ENCODE results near the gene ZNF98. TPM values are rescaled to one million over a fixed set of nuclear protein-coding genes. Genes with fewer than 3 reads are reported as not detected.

ZNF98 gene
- total RNA-seq, 1 experiment from 2014 or later: not detected

- Histone ChIP-seq H3K4me3 (ENCODE audit: low read depth in 2 of 2, low read length in 2 of 2) (no peak overlapping the region), H3K36me3 (ENCODE audit: control insufficient read depth, insufficient read depth, low read length) (no peaks in the 10 kb centered on the region), H3K27ac (ENCODE audit: low read length) (no peak overlapping the region), H3K27me3 (ENCODE audit: control insufficient read depth, insufficient read depth, low read length) (no peaks in the 10 kb centered on the region), H3K9me3 (ENCODE audit: control insufficient read depth, insufficient read depth, low read depth, low read length) (no peaks in the 10 kb centered on the region), H3K4me1 (ENCODE audit: control insufficient read depth, insufficient read depth, low read length) (no peaks in the 10 kb centered on the region)
- CTCF ChIA-PET: no interaction called here
- no peak for TF ChIP-seq CTCF (IDR thresholded peaks at IDR 0.05)
- TF ChIP-seq POLR2AphosphoS5 (IDR thresholded peaks at IDR 0.05; ENCODE audit: low read depth, low read length): no peak
- no peak for TF ChIP-seq SIN3A (IDR thresholded peaks at IDR 0.05; ENCODE audit: borderline replicate concordance, insufficient read depth, low read depth, low read length)
- no peak for TF ChIP-seq TCF7L2 (IDR thresholded peaks at IDR 0.05; ENCODE audit: low read depth, low read length)
- TF ChIP-seq REST (IDR thresholded peaks at IDR 0.05; ENCODE audit: insufficient read depth in 1 of 2, low read depth in 2 of 2, low read length in 1 of 2): no peak
- ATAC-seq (no peak), DNase-seq (ENCODE audit: low read depth, low spot score) (no peak)
- POLR2A ChIA-PET: no interaction called here
- BruUV-seq (replicated peaks): no TSS peak
- in situ Hi-C loops (cut with HindIII; ENCODE audit: low pct_unique_long_range_greater_than_20kb, low sequenced_read_pairs): no loop called here
- intact Hi-C loops (cut with micrococcal nuclease; ENCODE audit: unreplicated experiment): no loop called here
Measured at GRCh38 chr19:22421797-22422196, 349 bp downstream of the ZNF98 start.

GRCh38 chr19:22354665-22355064, 67.5 kb downstream of the ZNF98 start:
- in situ Hi-C loops (cut with HindIII; ENCODE audit: low pct_unique_long_range_greater_than_20kb, low sequenced_read_pairs): no loop called here
- TF ChIP-seq REST (IDR thresholded peaks at IDR 0.05; ENCODE audit: insufficient read depth in 1 of 2, low read depth in 2 of 2, low read length in 1 of 2) (no peak), CTCF (IDR thresholded peaks at IDR 0.05) (no peak), POLR2AphosphoS5 (IDR thresholded peaks at IDR 0.05; ENCODE audit: low read depth, low read length) (no peak), TCF7L2 (IDR thresholded peaks at IDR 0.05; ENCODE audit: low read depth, low read length) (no peak), SIN3A (IDR thresholded peaks at IDR 0.05; ENCODE audit: borderline replicate concordance, insufficient read depth, low read depth, low read length) (no peak)
- ATAC-seq (no peak), DNase-seq (ENCODE audit: low read depth, low spot score) (no peak)
- no peaks in the 10 kb centered on the region for H3K4me1 ChIP-seq (ENCODE audit: control insufficient read depth, insufficient read depth, low read length)
- intact Hi-C loops (cut with micrococcal nuclease; ENCODE audit: unreplicated experiment): no loop called here
- no peaks in the 10 kb centered on the region for H3K9me3 ChIP-seq (ENCODE audit: control insufficient read depth, insufficient read depth, low read depth, low read length)
- H3K27me3 ChIP-seq (ENCODE audit: control insufficient read depth, insufficient read depth, low read length): no peaks in the 10 kb centered on the region
- no TSS peak for BruUV-seq (replicated peaks)
- no peak overlapping the region for H3K27ac ChIP-seq (ENCODE audit: low read length)
- no peaks in the 10 kb centered on the region for H3K36me3 ChIP-seq (ENCODE audit: control insufficient read depth, insufficient read depth, low read length)
- POLR2A ChIA-PET: no interaction called here
- CTCF ChIA-PET: no interaction called here
- no peak overlapping the region for H3K4me3 ChIP-seq (ENCODE audit: low read depth in 2 of 2, low read length in 2 of 2)

Other genes starting within 250 kb of the ZNF98 start
- gene ZNF676, start 225.4 kb downstream of the ZNF98 start, total RNA-seq (2021; ENCODE audit: unreplicated experiment): not detected
- not detected for gene ZNF729, start 135.9 kb downstream of the ZNF98 start, total RNA-seq (2021; ENCODE audit: unreplicated experiment)
- gene ZNF492, start 212.0 kb upstream of the ZNF98 start, total RNA-seq (2021; ENCODE audit: unreplicated experiment): not detected

Data from Panc1 (cell line).